Heart left ventricle (tissue), 13 donors: ENCODE measurements around the gene JAKMIP3.

Experiments used
- POLR2A ChIP-seq, 2 donors: fragments of 450-650 bp; IDR thresholded peaks; one replicate each; pipeline ENCODE4 v1.6.1; 2017; ENCODE audit warnings: antibody characterized with exemption in 2 of 2, mild to moderate bottlenecking in 2 of 2, moderate library complexity in 2 of 2
- TF ChIP-seq, protein P1 (sequence below), 12 donors: fragments of 200-600 bp; sonication (generic) in 4 of 12; IDR thresholded peaks; one replicate each; pipeline versions ENCODE4 v1.5.0 to v1.8.0; 2018 to 2022; ENCODE audit warnings: antibody characterized with exemption in 12 of 12, mild to moderate bottlenecking in 5 of 12
- donor health status: ischemic (EF 13 %, LVEDD 7.1; RV severe dilation, severe dysfunction).
- donor health status: DM: no; HTN: yes; CAD: no.
- donor health status: DM: no; HTN: no; CAD: no.
- donor health status: ischemic (EF 25% LVEDD 6.9; RV normal size, moderate dysfunction).
- donor health status: ischemic (EF 25% LVEDD 5.7; RV mildly dilated, moderate dysfunction).
- donor health status: ischemic (EF 35%, LVEDD 5.7; RV mildly dilated, moderate dysfunction).
- donor health status: nonischemic (EF 11% LVEDD 7.7; RV severe dilation, severe dysfunction).
- donor health status: DM: yes; HTN: yes; CAD: no.
- donor health status: PGD.
- donor health status: ischemic (EF 29% LVEDD 5.4; RV normal size, mild dysfunction).
- donor health status: nonischemic (EF 23%, LVEDD 6.1; RV moderate dilation, normal function).

GRCh38 chr10:132069849-132070182, 4.1 kb downstream of the JAKMIP3 start:
- no peak for TF ChIP-seq POLR2A (IDR thresholded peaks at IDR 0.05)
- TF ChIP-seq, protein P1, sequence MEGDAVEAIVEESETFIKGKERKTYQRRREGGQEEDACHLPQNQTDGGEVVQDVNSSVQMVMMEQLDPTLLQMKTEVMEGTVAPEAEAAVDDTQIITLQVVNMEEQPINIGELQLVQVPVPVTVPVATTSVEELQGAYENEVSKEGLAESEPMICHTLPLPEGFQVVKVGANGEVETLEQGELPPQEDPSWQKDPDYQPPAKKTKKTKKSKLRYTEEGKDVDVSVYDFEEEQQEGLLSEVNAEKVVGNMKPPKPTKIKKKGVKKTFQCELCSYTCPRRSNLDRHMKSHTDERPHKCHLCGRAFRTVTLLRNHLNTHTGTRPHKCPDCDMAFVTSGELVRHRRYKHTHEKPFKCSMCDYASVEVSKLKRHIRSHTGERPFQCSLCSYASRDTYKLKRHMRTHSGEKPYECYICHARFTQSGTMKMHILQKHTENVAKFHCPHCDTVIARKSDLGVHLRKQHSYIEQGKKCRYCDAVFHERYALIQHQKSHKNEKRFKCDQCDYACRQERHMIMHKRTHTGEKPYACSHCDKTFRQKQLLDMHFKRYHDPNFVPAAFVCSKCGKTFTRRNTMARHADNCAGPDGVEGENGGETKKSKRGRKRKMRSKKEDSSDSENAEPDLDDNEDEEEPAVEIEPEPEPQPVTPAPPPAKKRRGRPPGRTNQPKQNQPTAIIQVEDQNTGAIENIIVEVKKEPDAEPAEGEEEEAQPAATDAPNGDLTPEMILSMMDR (IDR thresholded peaks at IDR 0.05) = no peak
